ENCODE data around the gene KCND3.

KCND3 gene

DNA sequence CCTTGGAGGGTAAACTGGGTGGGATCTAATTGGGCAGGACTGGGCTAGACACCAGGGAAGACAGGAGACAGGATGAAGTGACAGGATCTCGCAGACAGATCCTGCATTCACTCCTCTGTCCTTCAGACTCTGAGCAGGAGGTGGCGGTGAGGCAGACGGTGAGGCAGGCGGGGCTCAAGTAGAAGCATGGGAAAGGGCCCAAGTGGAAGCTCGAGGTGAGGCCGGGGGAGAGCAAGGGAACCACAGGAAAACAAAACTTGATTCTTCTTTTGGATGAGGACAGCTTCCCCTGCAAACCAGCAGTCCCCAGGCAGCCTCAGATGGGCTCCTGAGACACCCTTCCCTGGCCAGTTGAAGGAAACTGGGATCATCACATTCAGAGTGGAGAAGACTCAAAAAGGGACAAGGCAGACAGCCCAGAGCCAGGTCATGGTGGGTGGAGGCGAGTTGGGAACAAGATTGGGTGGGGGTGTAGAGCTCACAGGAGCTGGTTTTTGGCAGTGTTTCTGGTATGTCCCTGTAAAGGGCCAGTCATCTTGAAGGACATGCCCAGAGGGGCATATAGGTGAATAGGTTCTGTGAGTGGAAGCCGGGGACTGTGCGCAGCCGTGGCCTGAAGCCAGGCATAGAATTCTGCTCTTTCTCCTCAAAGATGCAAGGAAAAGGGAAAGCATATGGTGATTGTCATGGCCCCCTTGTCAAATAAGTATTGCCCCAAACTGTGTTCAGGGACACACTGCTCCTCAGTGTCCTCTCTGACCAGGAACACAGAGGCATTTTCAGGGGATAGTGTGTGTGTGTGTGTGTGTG lies 268.3 kb downstream of the KCND3 start:
- CTCF ChIA-PET: interaction anchor here (0.6 to 13.4 kb wide), 7 partner anchors 8 to 214 kb away, joined by 3 to 314 read pairs (median 3); no protein-coding TSS in a partner anchor
- no peak for DNase-seq (ENCODE audit: low read depth, low spot score)
- TF ChIP-seq, protein P1, sequence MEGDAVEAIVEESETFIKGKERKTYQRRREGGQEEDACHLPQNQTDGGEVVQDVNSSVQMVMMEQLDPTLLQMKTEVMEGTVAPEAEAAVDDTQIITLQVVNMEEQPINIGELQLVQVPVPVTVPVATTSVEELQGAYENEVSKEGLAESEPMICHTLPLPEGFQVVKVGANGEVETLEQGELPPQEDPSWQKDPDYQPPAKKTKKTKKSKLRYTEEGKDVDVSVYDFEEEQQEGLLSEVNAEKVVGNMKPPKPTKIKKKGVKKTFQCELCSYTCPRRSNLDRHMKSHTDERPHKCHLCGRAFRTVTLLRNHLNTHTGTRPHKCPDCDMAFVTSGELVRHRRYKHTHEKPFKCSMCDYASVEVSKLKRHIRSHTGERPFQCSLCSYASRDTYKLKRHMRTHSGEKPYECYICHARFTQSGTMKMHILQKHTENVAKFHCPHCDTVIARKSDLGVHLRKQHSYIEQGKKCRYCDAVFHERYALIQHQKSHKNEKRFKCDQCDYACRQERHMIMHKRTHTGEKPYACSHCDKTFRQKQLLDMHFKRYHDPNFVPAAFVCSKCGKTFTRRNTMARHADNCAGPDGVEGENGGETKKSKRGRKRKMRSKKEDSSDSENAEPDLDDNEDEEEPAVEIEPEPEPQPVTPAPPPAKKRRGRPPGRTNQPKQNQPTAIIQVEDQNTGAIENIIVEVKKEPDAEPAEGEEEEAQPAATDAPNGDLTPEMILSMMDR (IDR thresholded peaks at IDR 0.05; ENCODE audit: insufficient read depth, low read length, missing control alignments): no peak
- POLR2A ChIA-PET: no interaction called here
- H3K4me3 ChIP-seq (ENCODE audit: low read depth, low read length): no peak overlapping the region

Data from AG04449 (cell line).